Measurements from ENCODE around the gene LY9. TPM values are rescaled to one million over a fixed set of nuclear protein-coding genes. Genes with fewer than 3 reads are reported as not detected.
A peak's percentile ranks its signal among the peaks of the same experiment; 100 is the strongest.

Gene LY9
- total RNA-seq, 1 donor, result not detected

- no peak overlapping the region for H3K4me3 ChIP-seq (ENCODE audit: low read depth, low read length)
Measured at GRCh38 chr1:160829766-160830165, 33.8 kb downstream of the LY9 start.

GRCh38 chr1:160830321-160831153 lies 34.6 kb downstream of the LY9 start:
- H3K4me3 ChIP-seq (ENCODE audit: low read depth, low read length), result no peak overlapping the region
- DNase-seq (ENCODE audit: low read depth), result peak; percentile 28
- TF ChIP-seq CTCF (IDR thresholded peaks at IDR 0.05; ENCODE audit: insufficient read depth, low read length), result peak; percentile 54

More at GRCh38 chr1:160829766-160830165, 33.8 kb downstream of the LY9 start:
- no peak for DNase-seq (ENCODE audit: low read depth)
- no peak for TF ChIP-seq CTCF (IDR thresholded peaks at IDR 0.05; ENCODE audit: insufficient read depth, low read length)

- peak; percentile 50 for TF ChIP-seq CTCF (IDR thresholded peaks at IDR 0.05; ENCODE audit: insufficient read depth, low read length)
- H3K4me3 ChIP-seq (ENCODE audit: low read depth, low read length), result no peak overlapping the region
- DNase-seq (ENCODE audit: low read depth), result peak; percentile 56
Measured at GRCh38 chr1:160834945-160835565, 39.1 kb downstream of the LY9 start.

- H3K4me3 ChIP-seq (ENCODE audit: low read depth, low read length), result no peak overlapping the region
- no peak for TF ChIP-seq CTCF (IDR thresholded peaks at IDR 0.05; ENCODE audit: insufficient read depth, low read length)
- DNase-seq (ENCODE audit: low read depth), result no peak
Measured at GRCh38 chr1:160835751-160836150, 39.8 kb downstream of the LY9 start.

GRCh38 chr1:160836561-160836960 lies 40.6 kb downstream of the LY9 start:
- no peak for DNase-seq (ENCODE audit: low read depth)
- H3K4me3 ChIP-seq (ENCODE audit: low read depth, low read length), result no peak overlapping the region
- no peak for TF ChIP-seq CTCF (IDR thresholded peaks at IDR 0.05; ENCODE audit: insufficient read depth, low read length)

GRCh38 chr1:160836981-160837557 lies 41.1 kb downstream of the LY9 start:
- TF ChIP-seq CTCF (IDR thresholded peaks at IDR 0.05; ENCODE audit: insufficient read depth, low read length), result no peak
- no peak overlapping the region for H3K4me3 ChIP-seq (ENCODE audit: low read depth, low read length)
- peak; percentile 25 for DNase-seq (ENCODE audit: low read depth)

Data from fibroblast of the aortic adventitia (primary cell).